Erythroblast (primary cell): ENCODE measurements around the gene ZNF354C.

Experiments
- DNase-seq, 2 experiments: peaks; one replicate each; lab custom pipeline; 2025; lab: John Stamatoyannopoulos, UW
- GATA1 ChIP-seq: IDR thresholded peaks from 2 replicates; pipeline ENCODE4 v1.6.1; 2011; ENCODE audit warnings: low read depth, mild to moderate bottlenecking, control low read depth, low read length, moderate library complexity
- POLR2A ChIP-seq: IDR thresholded peaks from 2 replicates; pipeline ENCODE4 v1.6.1; 2011; ENCODE audit warnings: mild to moderate bottlenecking, low read length

ZNF354C gene

GRCh38 chr5:179128976-179129375 is 68.8 kb downstream of the ZNF354C start:
- no peak for TF ChIP-seq GATA1
- no peak for TF ChIP-seq POLR2A
- no peak for DNase-seq

GRCh38 chr5:179129607-179130071 is 69.5 kb downstream of the ZNF354C start:
- DNase-seq = no peak
- TF ChIP-seq POLR2A (no peak), GATA1 (no peak)

- TF ChIP-seq GATA1 (no peak), POLR2A (no peak)
- no peak for DNase-seq
Observed at GRCh38 chr5:179130101-179130681, 70.0 kb downstream of the ZNF354C start.

- no peak for DNase-seq
- TF ChIP-seq GATA1 = no peak
- no peak for TF ChIP-seq POLR2A
Observed at GRCh38 chr5:179131321-179131835, 71.2 kb downstream of the ZNF354C start.

GRCh38 chr5:179131886-179132585 is 71.9 kb downstream of the ZNF354C start:
- no peak for TF ChIP-seq POLR2A
- TF ChIP-seq GATA1 = no peak
- DNase-seq = no peak

GRCh38 chr5:179132586-179133355 is 72.6 kb downstream of the ZNF354C start:
- TF ChIP-seq POLR2A (no peak), GATA1 (no peak)

More at GRCh38 chr5:179132586-179133355, 72.6 kb downstream of the ZNF354C start:
- DNase-seq = no peak
